ENCODE results near the gene MAP3K13.

- TF ChIP-seq, protein P1, sequence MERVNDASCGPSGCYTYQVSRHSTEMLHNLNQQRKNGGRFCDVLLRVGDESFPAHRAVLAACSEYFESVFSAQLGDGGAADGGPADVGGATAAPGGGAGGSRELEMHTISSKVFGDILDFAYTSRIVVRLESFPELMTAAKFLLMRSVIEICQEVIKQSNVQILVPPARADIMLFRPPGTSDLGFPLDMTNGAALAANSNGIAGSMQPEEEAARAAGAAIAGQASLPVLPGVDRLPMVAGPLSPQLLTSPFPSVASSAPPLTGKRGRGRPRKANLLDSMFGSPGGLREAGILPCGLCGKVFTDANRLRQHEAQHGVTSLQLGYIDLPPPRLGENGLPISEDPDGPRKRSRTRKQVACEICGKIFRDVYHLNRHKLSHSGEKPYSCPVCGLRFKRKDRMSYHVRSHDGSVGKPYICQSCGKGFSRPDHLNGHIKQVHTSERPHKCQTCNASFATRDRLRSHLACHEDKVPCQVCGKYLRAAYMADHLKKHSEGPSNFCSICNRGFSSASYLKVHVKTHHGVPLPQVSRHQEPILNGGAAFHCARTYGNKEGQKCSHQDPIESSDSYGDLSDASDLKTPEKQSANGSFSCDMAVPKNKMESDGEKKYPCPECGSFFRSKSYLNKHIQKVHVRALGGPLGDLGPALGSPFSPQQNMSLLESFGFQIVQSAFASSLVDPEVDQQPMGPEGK (CRISPR knock-in tag; IDR thresholded peaks at IDR 0.05), result no peak
- no peak for TF ChIP-seq NCOA5 (CRISPR knock-in tag; IDR thresholded peaks at IDR 0.05)
- TF ChIP-seq ATRX (CRISPR knock-in tag; IDR thresholded peaks at IDR 0.05; ENCODE audit: borderline replicate concordance), result no peak
- TF ChIP-seq AFF4 (CRISPR knock-in tag; IDR thresholded peaks at IDR 0.05), result no peak
- TF ChIP-seq BCL3 (CRISPR knock-in tag; IDR thresholded peaks at IDR 0.05), result no peak
- TF ChIP-seq SP2 (CRISPR knock-in tag; IDR thresholded peaks at IDR 0.05), result no peak
- TF ChIP-seq POLR2A (IDR thresholded peaks at IDR 0.05; ENCODE audit: insufficient read depth in 1 of 2, low read depth in 2 of 2, low read length in 2 of 2), result 0 out of 4 replicates have a peak, but pooled peaks of 1 of the 2 experiments have one; percentile 30
- TF ChIP-seq, protein P2, sequence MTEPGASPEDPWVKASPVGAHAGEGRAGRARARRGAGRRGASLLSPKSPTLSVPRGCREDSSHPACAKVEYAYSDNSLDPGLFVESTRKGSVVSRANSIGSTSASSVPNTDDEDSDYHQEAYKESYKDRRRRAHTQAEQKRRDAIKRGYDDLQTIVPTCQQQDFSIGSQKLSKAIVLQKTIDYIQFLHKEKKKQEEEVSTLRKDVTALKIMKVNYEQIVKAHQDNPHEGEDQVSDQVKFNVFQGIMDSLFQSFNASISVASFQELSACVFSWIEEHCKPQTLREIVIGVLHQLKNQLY (CRISPR knock-in tag; IDR thresholded peaks at IDR 0.05), result no peak
- no peak for TF ChIP-seq ASH2L (IDR thresholded peaks at IDR 0.05; ENCODE audit: insufficient read length, low read depth, low read length)
Measured at GRCh38 chr3:185488465-185488864, 125.5 kb downstream of the MAP3K13 start.

All from HepG2 (cell line).